OCI-LY7 (cell line): ENCODE results near the gene PRRX2. TPM values are rescaled to one million over a fixed set of nuclear protein-coding genes. Genes with fewer than 3 reads are reported as not detected.
"Not testable (repeated sequence)": the region's sequence is repeated elsewhere in the genome, so short reads cannot be mapped to it uniquely, and the experiment has no call there.

ENCODE experiments used
- BruUV-seq: library from RNA; stranded (reverse); fragments of 400-500 nt; replicated peaks from 2 replicates; lab custom pipeline; 2021; lab: Mats Ljungman, UMichigan
- CTCF ChIA-PET: fragments of 300-600 bp; sonication (Branson Sonifier 250); formaldehyde crosslinking; loops from one replicate; lab custom pipeline; 2022; ENCODE audit warnings: antibody characterized with exemption; ENCODE audit not compliant: unreplicated experiment; lab: Charles Lee
- POLR2A ChIA-PET: fragments of 300-600 bp; sonication (Branson Sonifier 250); formaldehyde crosslinking; loops from one replicate; lab custom pipeline; 2022; ENCODE audit warnings: antibody characterized with exemption; lab: Charles Lee
- DNase-seq: peaks from one replicate; pipeline ENCODE4 v3.0.0-alpha.2; 2015; ENCODE audit warnings: low spot score
- H2AFZ ChIP-seq: fragments of 200-600 bp; sonication (generic), shearing (Covaris generic); 2 replicates; pipeline ENCODE4 v1.6.1; 2014; ENCODE audit warnings: mild to moderate bottlenecking, antibody characterized with exemption, low read length, moderate library complexity
- H3K27ac ChIP-seq: fragments of 200-600 bp; sonication (generic); 2 replicates; pipeline ENCODE4 v1.5.1; 2014; ENCODE audit warnings: mixed run types, low read depth, mild to moderate bottlenecking, moderate library complexity, low read length, inconsistent platforms; ENCODE audit not compliant: poor library complexity, severe bottlenecking
- H3K36me3 ChIP-seq: fragments of 200-600 bp; sonication (generic); 2 replicates; pipeline ENCODE4 v1.6.1; 2014; ENCODE audit warnings: mild to moderate bottlenecking, antibody characterized with exemption, low read length, moderate library complexity, mixed read lengths; ENCODE audit not compliant: insufficient read depth
- H3K4me1 ChIP-seq: fragments of 200-600 bp; sonication (generic); 2 replicates; pipeline ENCODE4 v1.5.1; 2014; ENCODE audit warnings: mild to moderate bottlenecking, low read length; ENCODE audit not compliant: insufficient read depth, poor library complexity, severe bottlenecking
- H3K4me2 ChIP-seq: fragments of 200-600 bp; sonication (generic); 2 replicates; pipeline ENCODE4 v1.6.1; 2014; ENCODE audit warnings: mild to moderate bottlenecking, low read length
- H3K4me3 ChIP-seq: fragments of 200-600 bp; sonication (generic); 2 replicates; pipeline ENCODE4 v1.5.1; 2014; ENCODE audit warnings: mild to moderate bottlenecking, low read depth, low read length; ENCODE audit not compliant: poor library complexity, severe bottlenecking
- H3K79me2 ChIP-seq: fragments of 200-600 bp; sonication (generic); 2 replicates; pipeline ENCODE4 v1.6.1; 2016; ENCODE audit warnings: low read depth, mild to moderate bottlenecking, low read length, moderate library complexity, mixed read lengths; ENCODE audit not compliant: insufficient read depth
- H3K9me2 ChIP-seq: fragments of 200-600 bp; sonication (generic); 2 replicates; pipeline ENCODE4 v1.6.1; 2016; ENCODE audit warnings: mild to moderate bottlenecking, low read length, mixed read lengths; ENCODE audit not compliant: insufficient read depth
- H3K9me3 ChIP-seq: fragments of 200-600 bp; sonication (generic); 2 replicates; pipeline ENCODE4 v1.6.1; 2014; ENCODE audit warnings: mild to moderate bottlenecking, mixed run types, low read length, mixed read lengths
- H4K20me1 ChIP-seq: fragments of 200-600 bp; sonication (generic); 2 replicates; pipeline ENCODE4 v1.6.1; 2014; ENCODE audit warnings: mild to moderate bottlenecking, antibody characterized with exemption, low read length, moderate library complexity, mixed read lengths; ENCODE audit not compliant: insufficient read depth
- CTCF ChIP-seq: fragments of 200-600 bp; sonication (generic); conservative IDR thresholded peaks from 2 replicates; pipeline ENCODE4 v1.5.1; 2014; ENCODE audit warnings: mild to moderate bottlenecking, antibody characterized with exemption, low read length, moderate library complexity, mixed read lengths
- EZH2phosphoT487 ChIP-seq: fragments of 200-600 bp; sonication (generic); IDR thresholded peaks from 2 replicates; pipeline ENCODE4 v1.6.1; 2018; ENCODE audit warnings: low read depth, borderline replicate concordance, mild to moderate bottlenecking, mixed run types, antibody characterized with exemption, low read length, moderate library complexity, mixed read lengths
- intact Hi-C: fragments of 100-400 bp; cut with micrococcal nuclease; formaldehyde crosslinking; loops from one replicate; pipeline ENCODE4 v1.10.0; 2022; ENCODE audit not compliant: unreplicated experiment
- total RNA-seq, 2 experiments: library from RNA; depleted of rRNA in 1 of 2; stranded (reverse); fragments of >200 nt in 1 of 2; shearing (Covaris generic) in 1 of 2; gene quantifications; 2 replicates each; pipeline ENCODE4 v1.2.3, GENCODE V29; 2014 to 2022

The PRRX2 gene
- total RNA-seq, 2 experiments from 2014 or later: not detected

- H3K9me2 ChIP-seq: no peaks in the 10 kb centered on the region
- no TSS peak for BruUV-seq
- no peak overlapping the region for H3K4me3 ChIP-seq
- CTCF ChIA-PET: interaction anchor here (1.0 kb wide), 1 partner anchor 21 kb away, joined by 4 read pairs; no protein-coding TSS in a partner anchor
- intact Hi-C loops: no loop called here
- H4K20me1 ChIP-seq: no peaks in the 10 kb centered on the region
- H3K4me1 ChIP-seq: no peaks in the 10 kb centered on the region
- no peak overlapping the region for H2AFZ ChIP-seq
- H3K27ac ChIP-seq: no peak overlapping the region
- POLR2A ChIA-PET: interaction anchor here (0.9 kb wide), 1 partner anchor 47 kb away, joined by 4 read pairs; no protein-coding TSS in a partner anchor
- H3K36me3 ChIP-seq: no peaks in the 10 kb centered on the region
- no peak for TF ChIP-seq EZH2phosphoT487
- no peak for TF ChIP-seq CTCF
- no peaks in the 10 kb centered on the region for H3K79me2 ChIP-seq
- no peak overlapping the region for H3K4me2 ChIP-seq
- DNase-seq: no peak
- H3K9me3 ChIP-seq: no peaks in the 10 kb centered on the region
Observed at GRCh38 chr9:129759319-129759718, 93.9 kb downstream of the PRRX2 start.

- ChIA-PET CTCF (interaction anchor here (1.0 kb wide), 1 partner anchor 22 kb away, joined by 4 read pairs; no protein-coding TSS in a partner anchor), POLR2A (no interaction called here)
- Histone ChIP-seq H3K4me1 (no peaks in the 10 kb centered on the region), H3K79me2 (no peaks in the 10 kb centered on the region), H3K27ac (no peak overlapping the region), H3K4me2 (no peak overlapping the region), H3K9me2 (no peaks in the 10 kb centered on the region), H3K9me3 (no peaks in the 10 kb centered on the region), H2AFZ (no peak overlapping the region), H3K4me3 (no peak overlapping the region), H4K20me1 (no peaks in the 10 kb centered on the region), H3K36me3 (no peaks in the 10 kb centered on the region)
- intact Hi-C loops: no loop called here
- no peak for DNase-seq
- no peak for TF ChIP-seq CTCF
- no peak for TF ChIP-seq EZH2phosphoT487
- no TSS peak for BruUV-seq
Observed at GRCh38 chr9:129759804-129760502, 94.5 kb downstream of the PRRX2 start.

GRCh38 chr9:129760784-129761183, 95.3 kb downstream of the PRRX2 start:
- H2AFZ ChIP-seq, H3K4me3 ChIP-seq, H3K79me2 ChIP-seq, H3K9me2 ChIP-seq, POLR2A ChIA-PET, H3K36me3 ChIP-seq, H4K20me1 ChIP-seq, intact Hi-C loops, H3K27ac ChIP-seq, H3K4me1 ChIP-seq, H3K9me3 ChIP-seq, BruUV-seq, H3K4me2 ChIP-seq, CTCF ChIA-PET, DNase-seq: not testable (repeated sequence)
